Keratinocyte (primary cell): Measurements from ENCODE around the gene DPP9. TPM values are rescaled to one million over a fixed set of nuclear protein-coding genes. Genes with fewer than 3 reads are reported as not detected.

Source experiments
- DNase-seq: peaks from one replicate; pipeline ENCODE4 v3.0.0-alpha.2; 2011; ENCODE audit warnings: low read depth, missing footprints, low spot score
- FAIRE-seq: peaks from 2 replicates; lab custom pipeline; 2011; peaks lifted over from hg19 to GRCh38; lab: Jason Lieb, UNC
- H2AFZ ChIP-seq: 2 replicates; pipeline ENCODE4 v1.6.0; 2012; ENCODE audit warnings: low read length, control low read depth, inconsistent platforms; ENCODE audit not compliant: control insufficient read depth
- H3K27ac ChIP-seq: 2 replicates; pipeline ENCODE4 v1.5.1; 2011; ENCODE audit warnings: low read length; ENCODE audit not compliant: control insufficient read depth, insufficient read depth
- H3K27me3 ChIP-seq: 3 replicates; pipeline ENCODE4 v1.6.0; 2011; ENCODE audit warnings: low read length; ENCODE audit not compliant: control insufficient read depth, insufficient read depth; ENCODE audit errors: extremely low read depth
- H3K36me3 ChIP-seq, 2 experiments: 2 replicates in 1 of 2; 3 replicates in 1 of 2; pipeline ENCODE4 v1.5.1; 2011; ENCODE audit warnings: low read length in 2 of 2, mild to moderate bottlenecking in 1 of 2; ENCODE audit not compliant: control insufficient read depth in 2 of 2, insufficient read depth in 2 of 2; ENCODE audit errors: extremely low read depth in 1 of 2
- H3K4me1 ChIP-seq: 3 replicates; pipeline ENCODE4 v1.5.1; 2011; ENCODE audit warnings: low read length; ENCODE audit not compliant: control insufficient read depth, insufficient read depth; ENCODE audit errors: extremely low read depth
- H3K4me2 ChIP-seq: 3 replicates; pipeline ENCODE4 v1.6.0; 2011; ENCODE audit warnings: low read depth, low read length; ENCODE audit not compliant: control insufficient read depth, insufficient read depth; ENCODE audit errors: extremely low read depth
- H3K4me3 ChIP-seq, 3 experiments: fragments of 200-600 bp in 1 of 3; sonication (generic) in 1 of 3; 2 replicates in 2 of 3; 3 replicates in 1 of 3; pipeline ENCODE4 v1.5.1; 2011 to 2016; ENCODE audit warnings: low read length in 3 of 3, mild to moderate bottlenecking in 3 of 3, control low read depth in 2 of 3, inconsistent platforms in 1 of 3, low read depth in 1 of 3, mixed read lengths in 1 of 3, mixed run types in 1 of 3, moderate library complexity in 1 of 3; ENCODE audit not compliant: control insufficient read depth in 2 of 3, insufficient read depth in 2 of 3; ENCODE audit errors: extremely low read depth in 1 of 3
- H3K79me2 ChIP-seq: 2 replicates; pipeline ENCODE4 v1.6.0; 2012; ENCODE audit warnings: low read length; ENCODE audit not compliant: control insufficient read depth, insufficient read depth
- H3K9ac ChIP-seq: 3 replicates; pipeline ENCODE4 v1.6.0; 2011; ENCODE audit warnings: low read length; ENCODE audit not compliant: control insufficient read depth, insufficient read depth; ENCODE audit errors: extremely low read depth
- H3K9me1 ChIP-seq: 3 replicates; pipeline ENCODE4 v1.6.0; 2011; ENCODE audit warnings: low read length; ENCODE audit not compliant: control insufficient read depth, insufficient read depth; ENCODE audit errors: extremely low read depth
- H3K9me3 ChIP-seq: 2 replicates; pipeline ENCODE4 v1.5.1; 2012; ENCODE audit warnings: low read depth, low read length; ENCODE audit not compliant: control insufficient read depth
- H4K20me1 ChIP-seq: 3 replicates; pipeline ENCODE4 v1.6.0; 2011; ENCODE audit warnings: low read length; ENCODE audit not compliant: control insufficient read depth, insufficient read depth; ENCODE audit errors: extremely low read depth
- EZH2 ChIP-seq: IDR thresholded peaks from one replicate; pipeline ENCODE4 v1.6.1; 2012; ENCODE audit warnings: inconsistent platforms, mild to moderate bottlenecking, low read length, moderate library complexity
- dilution Hi-C: fragments of 300-500 bp; cut with MboI; formaldehyde crosslinking; loops from one replicate; pipeline ENCODE4 v1.7.0; 2020; ENCODE audit warnings: low sequenced_read_pairs; ENCODE audit not compliant: extremely low pct_ligation_motif_present
- polyA plus RNA-seq, 5 experiments: library from polyadenylated mRNA; depleted of rRNA in 3 of 5; stranded (reverse) in 3 of 5; stranded (forward) in 1 of 5; unstranded in 1 of 5; fragments of >200 nt; gene quantifications; 1 replicate in 1 of 5; 2 replicates in 3 of 5; 3 replicates in 1 of 5; pipeline versions ENCODE4 v1.2.1 to v1.2.3, GENCODE V29; 2011 to 2012; ENCODE audit warnings: missing spikeins in 2 of 5, low read depth in 1 of 5, low replicate concordance in 1 of 5
- TF ChIP-seq, protein P1 (sequence below), 3 experiments: IDR thresholded peaks in 1 of 3; conservative IDR thresholded peaks in 1 of 3; optimal IDR thresholded peaks in 1 of 3; 2 replicates in 2 of 3; 3 replicates in 1 of 3; pipeline versions ENCODE3 to v1.5.1; 2011; ENCODE audit warnings: low read length in 3 of 3, mild to moderate bottlenecking in 3 of 3, moderate library complexity in 2 of 3, control low read depth in 1 of 3, inconsistent platforms in 1 of 3; ENCODE audit not compliant: insufficient read depth in 2 of 3; ENCODE audit errors: extremely low read depth in 1 of 3

DPP9 gene
- polyA plus RNA-seq, 1 donor (not counting 4 experiments of a cell fraction or from before 2014, with no cell fraction given) = 19.2 TPM

GRCh38 chr19:4675346-4675745 lies 48.3 kb downstream of the DPP9 start:
- no peaks in the 10 kb centered on the region for H3K79me2 ChIP-seq
- no peaks in the 10 kb centered on the region for H4K20me1 ChIP-seq
- TF ChIP-seq EZH2 = no peak
- TF ChIP-seq, protein P1, sequence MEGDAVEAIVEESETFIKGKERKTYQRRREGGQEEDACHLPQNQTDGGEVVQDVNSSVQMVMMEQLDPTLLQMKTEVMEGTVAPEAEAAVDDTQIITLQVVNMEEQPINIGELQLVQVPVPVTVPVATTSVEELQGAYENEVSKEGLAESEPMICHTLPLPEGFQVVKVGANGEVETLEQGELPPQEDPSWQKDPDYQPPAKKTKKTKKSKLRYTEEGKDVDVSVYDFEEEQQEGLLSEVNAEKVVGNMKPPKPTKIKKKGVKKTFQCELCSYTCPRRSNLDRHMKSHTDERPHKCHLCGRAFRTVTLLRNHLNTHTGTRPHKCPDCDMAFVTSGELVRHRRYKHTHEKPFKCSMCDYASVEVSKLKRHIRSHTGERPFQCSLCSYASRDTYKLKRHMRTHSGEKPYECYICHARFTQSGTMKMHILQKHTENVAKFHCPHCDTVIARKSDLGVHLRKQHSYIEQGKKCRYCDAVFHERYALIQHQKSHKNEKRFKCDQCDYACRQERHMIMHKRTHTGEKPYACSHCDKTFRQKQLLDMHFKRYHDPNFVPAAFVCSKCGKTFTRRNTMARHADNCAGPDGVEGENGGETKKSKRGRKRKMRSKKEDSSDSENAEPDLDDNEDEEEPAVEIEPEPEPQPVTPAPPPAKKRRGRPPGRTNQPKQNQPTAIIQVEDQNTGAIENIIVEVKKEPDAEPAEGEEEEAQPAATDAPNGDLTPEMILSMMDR (optimal IDR thresholded peaks at IDR 0.05 in 1 of 3, IDR thresholded peaks at IDR 0.05 in 1 of 3, conservative IDR thresholded peaks at IDR 0.05 in 1 of 3; ENCODE audit: extremely low read depth in 1 of 3, insufficient read depth in 2 of 3, low read length in 3 of 3) = no peak
- H3K27me3 ChIP-seq = no peaks in the 10 kb centered on the region
- H3K9me3 ChIP-seq = no peaks in the 10 kb centered on the region
- H3K4me2 ChIP-seq = no peak overlapping the region
- no peak overlapping the region for H3K27ac ChIP-seq
- FAIRE-seq = no peak
- no peak for DNase-seq
- H3K9me1 ChIP-seq = no peaks in the 10 kb centered on the region
- H3K4me3 ChIP-seq = no peak overlapping the region
- H3K36me3 ChIP-seq = peaks cover 23 to 29% of the 10 kb centered on the region in 2 experiments
- H3K4me1 ChIP-seq = peaks cover 9% of the 10 kb centered on the region
- H3K9ac ChIP-seq = no peak overlapping the region
- no peak overlapping the region for H2AFZ ChIP-seq
- dilution Hi-C loops = no loop called here

- Histone ChIP-seq H3K27ac (no peak overlapping the region), H3K9me3 (no peaks in the 10 kb centered on the region), H3K36me3 (peaks cover 17 to 29% of the 10 kb centered on the region in 2 experiments), H3K9me1 (no peaks in the 10 kb centered on the region), H3K79me2 (peaks cover 11% of the 10 kb centered on the region), H3K9ac (no peak overlapping the region), H3K27me3 (no peaks in the 10 kb centered on the region), H3K4me3 (no peak overlapping the region), H3K4me2 (no peak overlapping the region), H3K4me1 (peaks cover 14% of the 10 kb centered on the region), H2AFZ (no peak overlapping the region), H4K20me1 (no peaks in the 10 kb centered on the region)
- FAIRE-seq (no peak), DNase-seq (no peak)
- TF ChIP-seq EZH2 = no peak
- TF ChIP-seq, protein P1 (optimal IDR thresholded peaks at IDR 0.05 in 1 of 3, IDR thresholded peaks at IDR 0.05 in 1 of 3, conservative IDR thresholded peaks at IDR 0.05 in 1 of 3; ENCODE audit: extremely low read depth in 1 of 3, insufficient read depth in 2 of 3, low read length in 3 of 3) = no peak
- dilution Hi-C loops = no loop called here
These were observed 49.9 kb downstream of the DPP9 start for GRCh38 chr19:4673726-4674125.
